ENCODE data around the gene CAMK1D.

The CAMK1D gene

GRCh38 chr10:12716042-12716441 lies 366.7 kb downstream of the CAMK1D start:
- TF ChIP-seq CTCF (IDR thresholded peaks at IDR 0.05) = no peak
- no peak for DNase-seq (ENCODE audit: low spot score)

GRCh38 chr10:12717981-12718707 lies 368.8 kb downstream of the CAMK1D start:
- Histone ChIP-seq H3K4me3 (no peak overlapping the region), H3K27ac (no peak overlapping the region)
- TF ChIP-seq CTCF (IDR thresholded peaks at IDR 0.05) = no peak
- DNase-seq (ENCODE audit: low spot score) = no peak

More at GRCh38 chr10:12716042-12716441, 366.7 kb downstream of the CAMK1D start:
- no peak overlapping the region for H3K27ac ChIP-seq
- no peak overlapping the region for H3K4me3 ChIP-seq

GRCh38 chr10:12719365-12719764 lies 370.0 kb downstream of the CAMK1D start:
- no peak for DNase-seq (ENCODE audit: low spot score)
- H3K4me3 ChIP-seq = no peak overlapping the region
- peak overlapping the region in 1 of 2 donors; percentile 85 for H3K27ac ChIP-seq
- TF ChIP-seq CTCF (IDR thresholded peaks at IDR 0.05) = no peak

GRCh38 chr10:12720217-12720981 lies 371.1 kb downstream of the CAMK1D start:
- no peak for TF ChIP-seq CTCF (IDR thresholded peaks at IDR 0.05)
- peak; percentile 87 for DNase-seq (ENCODE audit: low spot score)
- peak overlapping the region; percentile 52 to 85 for H3K27ac ChIP-seq
- H3K4me3 ChIP-seq = peak overlapping the region; percentile 2

- no peak for DNase-seq (ENCODE audit: low spot score)
- peak overlapping the region; percentile 52 to 85 for H3K27ac ChIP-seq
- no peak overlapping the region for H3K4me3 ChIP-seq
- TF ChIP-seq CTCF (IDR thresholded peaks at IDR 0.05) = no peak
Measured at GRCh38 chr10:12721334-12721733, 372.0 kb downstream of the CAMK1D start.

- Histone ChIP-seq H3K27ac (no peak overlapping the region), H3K4me3 (no peak overlapping the region)
- DNase-seq (ENCODE audit: low spot score) = no peak
- no peak for TF ChIP-seq CTCF (IDR thresholded peaks at IDR 0.05)
Measured at GRCh38 chr10:12723220-12723619, 373.9 kb downstream of the CAMK1D start.
